Breast epithelium (tissue), 3 donors: Measurements from ENCODE around the gene CCDC186.

Experiments
- POLR2A ChIP-seq: fragments of 450-650 bp; IDR thresholded peaks from one replicate; pipeline ENCODE4 v1.6.1; 2016; ENCODE audit warnings: antibody characterized with exemption, mild to moderate bottlenecking, moderate library complexity
- TF ChIP-seq, protein P1 (sequence below), 3 donors: fragments of 450-650 bp; IDR thresholded peaks; one replicate each; pipeline ENCODE4 v1.5.1; 2016 to 2017; ENCODE audit warnings: antibody characterized with exemption in 3 of 3, mild to moderate bottlenecking in 3 of 3, moderate library complexity in 3 of 3

GRCh38 chr10:114173603-114173920 is 441 bp downstream of the CCDC186 start:
- TF ChIP-seq, protein P1, sequence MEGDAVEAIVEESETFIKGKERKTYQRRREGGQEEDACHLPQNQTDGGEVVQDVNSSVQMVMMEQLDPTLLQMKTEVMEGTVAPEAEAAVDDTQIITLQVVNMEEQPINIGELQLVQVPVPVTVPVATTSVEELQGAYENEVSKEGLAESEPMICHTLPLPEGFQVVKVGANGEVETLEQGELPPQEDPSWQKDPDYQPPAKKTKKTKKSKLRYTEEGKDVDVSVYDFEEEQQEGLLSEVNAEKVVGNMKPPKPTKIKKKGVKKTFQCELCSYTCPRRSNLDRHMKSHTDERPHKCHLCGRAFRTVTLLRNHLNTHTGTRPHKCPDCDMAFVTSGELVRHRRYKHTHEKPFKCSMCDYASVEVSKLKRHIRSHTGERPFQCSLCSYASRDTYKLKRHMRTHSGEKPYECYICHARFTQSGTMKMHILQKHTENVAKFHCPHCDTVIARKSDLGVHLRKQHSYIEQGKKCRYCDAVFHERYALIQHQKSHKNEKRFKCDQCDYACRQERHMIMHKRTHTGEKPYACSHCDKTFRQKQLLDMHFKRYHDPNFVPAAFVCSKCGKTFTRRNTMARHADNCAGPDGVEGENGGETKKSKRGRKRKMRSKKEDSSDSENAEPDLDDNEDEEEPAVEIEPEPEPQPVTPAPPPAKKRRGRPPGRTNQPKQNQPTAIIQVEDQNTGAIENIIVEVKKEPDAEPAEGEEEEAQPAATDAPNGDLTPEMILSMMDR (IDR thresholded peaks at IDR 0.05): no peak
- no peak for TF ChIP-seq POLR2A
